HEK293 (cell line): ENCODE data around the gene LDB1.

Source experiments
- ATF2 ChIP-seq: fragments of 450-650 bp; formaldehyde crosslinking; IDR thresholded peaks from 2 replicates; pipeline ENCODE4 v1.5.1; 2016; ENCODE audit warnings: missing biosample characterization, missing genetic modification characterization, low read depth
- HOXA7 ChIP-seq: sonication (generic); formaldehyde crosslinking; IDR thresholded peaks from 2 replicates; pipeline ENCODE4 v1.8.1; 2022; ENCODE audit warnings: missing genetic modification reagents, borderline replicate concordance
- IKZF3 ChIP-seq: fragments of 450-650 bp; IDR thresholded peaks from 2 replicates; pipeline ENCODE4 v1.5.0; 2018; ENCODE audit warnings: missing biosample characterization, mild to moderate bottlenecking, missing genetic modification characterization, moderate library complexity
- INSM2 ChIP-seq: fragments of 450-650 bp; formaldehyde crosslinking; IDR thresholded peaks from 2 replicates; pipeline ENCODE4 v1.5.1; 2016; ENCODE audit warnings: missing biosample characterization, missing genetic modification characterization
- KLF8 ChIP-seq: fragments of 450-650 bp; formaldehyde crosslinking; IDR thresholded peaks from 2 replicates; pipeline ENCODE4 v1.5.1; 2016; ENCODE audit warnings: missing biosample characterization, missing genetic modification characterization
- MZF1 ChIP-seq: fragments of 450-650 bp; formaldehyde crosslinking; IDR thresholded peaks from 2 replicates; pipeline ENCODE4 v1.5.1; 2017; ENCODE audit warnings: missing biosample characterization, missing genetic modification characterization, borderline replicate concordance
- OSR2 ChIP-seq: fragments of 450-650 bp; formaldehyde crosslinking; IDR thresholded peaks from 2 replicates; pipeline ENCODE4 v1.5.1; 2016; ENCODE audit warnings: missing biosample characterization, missing genetic modification characterization
- PRDM4 ChIP-seq: fragments of 450-650 bp; formaldehyde crosslinking; IDR thresholded peaks from 2 replicates; pipeline ENCODE4 v1.5.1; 2017; ENCODE audit warnings: missing biosample characterization, missing genetic modification characterization
- RBAK ChIP-seq: fragments of 450-650 bp; formaldehyde crosslinking; IDR thresholded peaks from 2 replicates; pipeline ENCODE4 v1.5.1; 2016; ENCODE audit warnings: missing biosample characterization, missing genetic modification characterization
- SP3 ChIP-seq: fragments of 450-650 bp; formaldehyde crosslinking; IDR thresholded peaks from 2 replicates; pipeline ENCODE4 v1.5.1; 2016; ENCODE audit warnings: missing biosample characterization, missing genetic modification characterization
- SP7 ChIP-seq: fragments of 450-650 bp; formaldehyde crosslinking; IDR thresholded peaks from 2 replicates; pipeline ENCODE4 v1.5.1; 2016; ENCODE audit warnings: missing biosample characterization, missing genetic modification characterization
- ZBTB17 ChIP-seq: fragments of 450-650 bp; formaldehyde crosslinking; IDR thresholded peaks from 2 replicates; pipeline ENCODE4 v1.5.1; 2016; ENCODE audit warnings: missing biosample characterization, missing genetic modification characterization
- ZBTB21 ChIP-seq: fragments of 450-650 bp; formaldehyde crosslinking; IDR thresholded peaks from 2 replicates; pipeline ENCODE4 v1.5.1; 2017; ENCODE audit warnings: missing biosample characterization, missing genetic modification characterization
- ZBTB7A ChIP-seq: fragments of 450-650 bp; formaldehyde crosslinking; IDR thresholded peaks from 2 replicates; pipeline ENCODE4 v1.5.1; 2016; ENCODE audit warnings: low read depth, missing biosample characterization, missing genetic modification characterization
- ZEB2 ChIP-seq: fragments of 450-650 bp; formaldehyde crosslinking; IDR thresholded peaks from 2 replicates; pipeline ENCODE4 v1.5.1; 2016; ENCODE audit warnings: missing biosample characterization, missing genetic modification characterization
- ZNF114 ChIP-seq: fragments of 450-650 bp; formaldehyde crosslinking; IDR thresholded peaks from 2 replicates; pipeline ENCODE4 v1.5.0; 2017; ENCODE audit warnings: missing biosample characterization, missing genetic modification characterization
- ZNF133 ChIP-seq: fragments of 450-650 bp; formaldehyde crosslinking; IDR thresholded peaks from 2 replicates; pipeline ENCODE4 v1.5.1; 2016; ENCODE audit warnings: missing biosample characterization, missing genetic modification characterization
- ZNF140 ChIP-seq: fragments of 450-650 bp; formaldehyde crosslinking; IDR thresholded peaks from 2 replicates; pipeline ENCODE4 v1.5.1; 2016; ENCODE audit warnings: missing biosample characterization, missing genetic modification characterization
- ZNF169 ChIP-seq: fragments of 450-650 bp; formaldehyde crosslinking; IDR thresholded peaks from 2 replicates; pipeline ENCODE4 v1.5.1; 2016; ENCODE audit warnings: missing biosample characterization, missing genetic modification characterization
- ZNF19 ChIP-seq: fragments of 450-650 bp; formaldehyde crosslinking; IDR thresholded peaks from 2 replicates; pipeline ENCODE4; 2016; ENCODE audit warnings: missing biosample characterization, missing genetic modification characterization, low read depth
- ZNF311 ChIP-seq: fragments of 450-650 bp; formaldehyde crosslinking; IDR thresholded peaks from 2 replicates; pipeline ENCODE4 v1.5.1; 2017; ENCODE audit warnings: missing biosample characterization, missing genetic modification characterization, borderline replicate concordance
- ZNF37A ChIP-seq: fragments of 450-650 bp; IDR thresholded peaks from 2 replicates; pipeline ENCODE4 v1.5.1; 2018; ENCODE audit warnings: missing biosample characterization, missing genetic modification characterization
- ZNF501 ChIP-seq: fragments of 450-650 bp; formaldehyde crosslinking; IDR thresholded peaks from 2 replicates; pipeline ENCODE4 v1.5.1; 2016; ENCODE audit warnings: missing biosample characterization, missing genetic modification characterization
- ZNF513 ChIP-seq: fragments of 450-650 bp; IDR thresholded peaks from 2 replicates; pipeline ENCODE4 v1.5.1; 2018; ENCODE audit warnings: missing biosample characterization, missing genetic modification characterization
- ZNF580 ChIP-seq: fragments of 450-650 bp; formaldehyde crosslinking; IDR thresholded peaks from 2 replicates; pipeline ENCODE4 v1.5.1; 2016; ENCODE audit warnings: missing biosample characterization, missing genetic modification characterization
- ZNF639 ChIP-seq: fragments of 450-650 bp; formaldehyde crosslinking; IDR thresholded peaks from 2 replicates; pipeline ENCODE4 v1.5.1; 2016; ENCODE audit warnings: missing biosample characterization, missing genetic modification characterization
- ZNF660 ChIP-seq: fragments of 450-650 bp; IDR thresholded peaks from 2 replicates; pipeline ENCODE4 v1.5.1; 2018; ENCODE audit warnings: missing biosample characterization, mild to moderate bottlenecking, missing genetic modification characterization
- ZNF707 ChIP-seq: fragments of 450-650 bp; formaldehyde crosslinking; IDR thresholded peaks from 2 replicates; pipeline ENCODE4 v1.5.1; 2016; ENCODE audit warnings: missing biosample characterization, missing genetic modification characterization
- ZNF776 ChIP-seq: fragments of 450-650 bp; formaldehyde crosslinking; IDR thresholded peaks from 2 replicates; pipeline ENCODE4 v1.5.0; 2017; ENCODE audit warnings: missing biosample characterization, missing genetic modification characterization, borderline replicate concordance
- ZNF837 ChIP-seq: fragments of 450-650 bp; formaldehyde crosslinking; IDR thresholded peaks from 2 replicates; pipeline ENCODE4 v1.5.1; 2016; ENCODE audit warnings: missing biosample characterization, missing genetic modification characterization
- ZXDB ChIP-seq: fragments of 450-650 bp; formaldehyde crosslinking; IDR thresholded peaks from 2 replicates; pipeline ENCODE4 v1.5.1; 2016; ENCODE audit warnings: missing biosample characterization, missing genetic modification characterization
- TF ChIP-seq, protein P1 (sequence below): fragments of 450-650 bp; formaldehyde crosslinking; IDR thresholded peaks from 2 replicates; pipeline ENCODE4 v1.5.1; 2016; ENCODE audit warnings: missing biosample characterization, missing genetic modification characterization

LDB1 gene

DNA sequence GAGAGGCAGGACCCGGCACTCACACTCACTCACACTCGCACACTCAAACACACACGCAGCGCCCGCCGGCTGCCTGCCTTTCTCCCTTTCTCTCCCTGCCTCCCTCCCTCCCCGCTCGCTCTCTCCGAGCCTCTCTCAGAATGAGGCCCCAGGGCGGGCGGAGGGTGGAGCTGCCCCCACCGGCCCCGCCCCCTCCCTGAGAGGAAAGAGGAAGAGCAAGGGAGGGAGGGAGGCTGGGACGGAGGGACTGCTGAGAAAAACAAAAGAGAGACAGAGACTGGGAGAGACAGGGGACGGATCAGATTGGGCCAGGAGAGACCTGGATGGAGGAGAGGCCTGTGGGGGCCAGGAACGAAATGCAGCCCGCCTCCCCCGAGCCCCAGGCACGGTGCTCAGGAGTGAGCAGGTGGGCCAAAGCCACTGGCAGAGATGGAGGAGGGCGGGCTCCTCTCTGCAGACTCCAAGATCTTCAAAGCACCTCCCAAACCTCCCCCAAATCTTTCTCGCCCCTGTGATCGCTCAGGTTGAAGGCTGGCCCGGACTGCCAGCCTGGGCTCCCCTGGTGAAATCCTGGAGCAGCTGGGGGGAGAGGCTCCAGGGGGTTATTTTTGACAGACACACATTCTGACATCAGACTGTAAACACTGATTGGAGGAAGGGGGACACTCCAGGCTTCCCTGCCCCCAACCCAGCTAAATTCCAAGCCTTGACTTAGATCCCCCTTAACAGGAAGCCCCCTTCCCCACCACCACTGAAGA lies 5.1 kb downstream of the LDB1 start (continued):
- TF ChIP-seq PRDM4 (tag by site-specific recombination): no peak
- TF ChIP-seq ZNF837 (tag by site-specific recombination): no peak
- no peak for TF ChIP-seq RBAK
- TF ChIP-seq INSM2 (tag by site-specific recombination): no peak
- peak; percentile 85 for TF ChIP-seq ZNF513
- no peak for TF ChIP-seq ZNF311 (tag by site-specific recombination)
- peak; percentile 41; the same call in 1 of the 2 replicates for TF ChIP-seq IKZF3 (tag by site-specific recombination)
- TF ChIP-seq ZBTB17 (tag by site-specific recombination): peak; percentile 89
- TF ChIP-seq ZNF140 (tag by site-specific recombination): no peak
- no peak for TF ChIP-seq ZNF660
- TF ChIP-seq ZNF707 (tag by site-specific recombination): no peak
- TF ChIP-seq ZEB2: no peak
- no peak for TF ChIP-seq ZBTB21 (tag by site-specific recombination)
- TF ChIP-seq ZNF639 (tag by site-specific recombination): no peak
- no peak for TF ChIP-seq HOXA7
- no peak for TF ChIP-seq ZNF133 (tag by site-specific recombination)
- TF ChIP-seq, protein P1, sequence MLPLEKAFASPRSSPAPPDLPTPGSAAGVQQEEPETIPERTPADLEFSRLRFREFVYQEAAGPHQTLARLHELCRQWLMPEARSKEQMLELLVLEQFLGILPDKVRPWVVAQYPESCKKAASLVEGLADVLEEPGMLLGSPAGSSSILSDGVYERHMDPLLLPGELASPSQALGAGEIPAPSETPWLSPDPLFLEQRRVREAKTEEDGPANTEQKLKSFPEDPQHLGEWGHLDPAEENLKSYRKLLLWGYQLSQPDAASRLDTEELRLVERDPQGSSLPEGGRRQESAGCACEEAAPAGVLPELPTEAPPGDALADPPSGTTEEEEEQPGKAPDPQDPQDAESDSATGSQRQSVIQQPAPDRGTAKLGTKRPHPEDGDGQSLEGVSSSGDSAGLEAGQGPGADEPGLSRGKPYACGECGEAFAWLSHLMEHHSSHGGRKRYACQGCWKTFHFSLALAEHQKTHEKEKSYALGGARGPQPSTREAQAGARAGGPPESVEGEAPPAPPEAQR (tag by site-specific recombination): no peak
- TF ChIP-seq MZF1 (tag by site-specific recombination): no peak
- TF ChIP-seq OSR2 (tag by site-specific recombination): no peak
- TF ChIP-seq SP3: peak; percentile 97
- TF ChIP-seq ZXDB (tag by site-specific recombination): peak; percentile 14; the same call in 1 of the 2 replicates
- peak; percentile 99 for TF ChIP-seq KLF8 (tag by site-specific recombination)
- TF ChIP-seq ZNF37A (tag by site-specific recombination): no peak
- no peak for TF ChIP-seq ZNF580 (tag by site-specific recombination)
- TF ChIP-seq ZNF776 (tag by site-specific recombination): no peak
- TF ChIP-seq ZNF501 (tag by site-specific recombination): no peak
- TF ChIP-seq ZBTB7A (tag by site-specific recombination): no peak
- no peak for TF ChIP-seq ZNF19 (tag by site-specific recombination)
- TF ChIP-seq SP7 (tag by site-specific recombination): peak; percentile 62
- TF ChIP-seq ZNF169 (tag by site-specific recombination): no peak
- TF ChIP-seq ZNF114 (tag by site-specific recombination): no peak
- TF ChIP-seq ATF2 (tag by site-specific recombination): no peak
